DND-41 (cell line): ENCODE measurements around the gene CD37.
"Not testable (repeated sequence)": the region's sequence is repeated elsewhere in the genome, so short reads cannot be mapped to it uniquely, and the experiment has no call there.

Experiments used
- CTCF ChIP-seq: IDR thresholded peaks from 2 replicates; pipeline ENCODE4 v1.5.1; 2012; ENCODE audit warnings: borderline replicate concordance, low read length, moderate library complexity, mild to moderate bottlenecking; ENCODE audit not compliant: poor library complexity, severe bottlenecking; ENCODE audit errors: extremely low read depth
- EZH2 ChIP-seq: IDR thresholded peaks from 3 replicates; pipeline ENCODE4 v1.6.1; 2012; ENCODE audit warnings: borderline replicate concordance, low read depth, mild to moderate bottlenecking, moderate library complexity, low read length, inconsistent platforms; ENCODE audit not compliant: severe bottlenecking

GRCh38 chr19:49373174-49373573, 38.0 kb downstream of the CD37 start:
- not testable (repeated sequence) for TF ChIP-seq CTCF, EZH2
